HG03175 (cell line): ENCODE measurements around the gene TUT7.
"Not testable (repeated sequence)": the region's sequence is repeated elsewhere in the genome, so short reads cannot be mapped to it uniquely, and the experiment has no call there.

Experiments
- ATAC-seq: cut with Tn5 transposase; IDR thresholded peaks from one replicate; pipeline ENCODE4 v1.9.1; 2021; ENCODE audit warnings: mild to moderate bottlenecking, moderate library complexity; ENCODE audit not compliant: unreplicated experiment

Gene TUT7

GRCh38 chr9:86303316-86303975, 50.8 kb downstream of the TUT7 start:
- no peak for ATAC-seq

DNA sequence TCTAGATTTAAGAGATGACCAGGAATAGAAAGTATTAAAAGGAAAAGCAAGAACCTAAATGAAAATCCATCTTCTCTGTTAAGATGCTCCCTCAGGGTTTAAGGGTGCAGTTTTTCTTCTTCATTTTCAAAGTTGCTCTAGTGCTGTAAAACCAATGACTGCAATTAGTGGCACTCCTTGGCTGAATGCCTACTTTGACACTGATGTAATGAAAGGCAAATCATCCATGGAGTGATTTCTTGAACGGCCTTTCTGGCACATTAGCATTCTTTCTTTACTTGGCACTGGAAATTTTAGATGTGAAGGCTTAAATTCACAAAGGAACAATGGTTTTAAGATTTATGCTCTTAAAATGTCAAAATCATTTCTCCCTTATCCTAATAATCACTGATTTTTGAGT, 52.5 kb downstream of the TUT7 start:
- ATAC-seq: no peak

DNA sequence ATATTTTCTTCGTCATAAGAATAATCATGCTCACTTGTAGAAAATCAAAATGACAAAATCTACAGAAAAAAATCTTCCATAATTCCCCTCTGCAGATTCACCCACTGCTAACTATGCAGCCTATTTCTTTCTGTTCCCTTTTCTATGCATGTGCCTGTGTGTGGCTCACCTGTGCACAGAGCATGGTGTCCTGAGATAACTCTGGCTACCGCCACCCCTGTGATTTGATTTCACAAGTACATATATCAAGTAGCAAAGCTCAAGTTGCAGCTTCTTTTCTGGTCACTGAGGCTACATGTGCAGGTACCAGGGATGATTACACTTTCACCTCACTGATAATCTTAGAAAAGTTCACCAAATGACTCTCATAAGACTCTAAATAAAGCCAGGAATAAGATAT, 53.5 kb downstream of the TUT7 start:
- no peak for ATAC-seq

GRCh38 chr9:86298873-86299272, 55.3 kb downstream of the TUT7 start:
- no peak for ATAC-seq

GRCh38 chr9:86290341-86290740, 63.9 kb downstream of the TUT7 start:
- not testable (repeated sequence) for ATAC-seq

GRCh38 chr9:86288499-86289198, 65.6 kb downstream of the TUT7 start:
- no peak for ATAC-seq

DNA sequence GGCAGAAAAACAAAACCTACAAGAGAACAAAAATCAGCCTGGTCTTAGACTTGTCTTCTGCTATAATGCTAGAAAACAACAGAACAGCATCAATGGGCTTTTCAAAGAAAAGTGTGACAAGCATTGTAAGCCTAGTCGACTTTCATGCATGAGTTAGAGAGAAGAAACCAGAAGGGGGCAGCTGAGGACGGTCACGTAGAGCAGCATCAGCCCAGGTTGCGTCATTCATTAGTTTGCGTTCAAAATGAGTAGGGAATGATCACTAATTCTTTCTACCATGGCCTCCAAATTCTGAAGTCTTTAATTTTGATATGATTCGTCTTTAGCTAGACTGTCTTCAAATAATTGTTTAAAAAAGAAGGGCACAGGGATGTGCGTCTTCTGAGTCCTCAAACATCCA, 67.2 kb downstream of the TUT7 start:
- no peak for ATAC-seq

- ATAC-seq: no peak
These were observed 67.9 kb downstream of the TUT7 start for GRCh38 chr9:86286278-86286677.

DNA sequence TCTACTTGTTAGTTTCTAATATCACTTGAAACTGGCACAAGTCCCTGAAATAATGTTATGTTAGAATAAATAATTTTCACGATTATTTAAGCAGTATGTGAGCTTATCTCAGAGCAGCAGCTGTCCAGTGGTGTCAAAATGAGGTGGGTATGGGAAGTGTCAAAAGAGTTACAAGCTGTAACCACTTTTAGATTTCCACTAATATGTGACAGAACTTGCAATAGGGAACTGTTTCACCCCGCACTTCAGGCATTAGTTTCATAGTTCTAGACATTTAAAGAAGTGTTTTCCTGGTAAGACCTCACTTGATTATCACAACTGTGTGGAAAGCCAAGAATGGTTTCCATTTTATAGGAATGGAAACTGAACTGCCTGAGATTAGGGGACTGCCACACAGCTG, 68.9 kb downstream of the TUT7 start:
- no peak for ATAC-seq

- ATAC-seq: no peak
These were observed 71.2 kb downstream of the TUT7 start for GRCh38 chr9:86282979-86283535.

GRCh38 chr9:86282077-86282978, 71.9 kb downstream of the TUT7 start, which contains the start of gene ISCA1:
Gene ISCA1 (minus strand): TSS chr9:86282538. CDS start chr9:86282458, 80 bp downstream.
- peak; percentile 83 for ATAC-seq

DNA sequence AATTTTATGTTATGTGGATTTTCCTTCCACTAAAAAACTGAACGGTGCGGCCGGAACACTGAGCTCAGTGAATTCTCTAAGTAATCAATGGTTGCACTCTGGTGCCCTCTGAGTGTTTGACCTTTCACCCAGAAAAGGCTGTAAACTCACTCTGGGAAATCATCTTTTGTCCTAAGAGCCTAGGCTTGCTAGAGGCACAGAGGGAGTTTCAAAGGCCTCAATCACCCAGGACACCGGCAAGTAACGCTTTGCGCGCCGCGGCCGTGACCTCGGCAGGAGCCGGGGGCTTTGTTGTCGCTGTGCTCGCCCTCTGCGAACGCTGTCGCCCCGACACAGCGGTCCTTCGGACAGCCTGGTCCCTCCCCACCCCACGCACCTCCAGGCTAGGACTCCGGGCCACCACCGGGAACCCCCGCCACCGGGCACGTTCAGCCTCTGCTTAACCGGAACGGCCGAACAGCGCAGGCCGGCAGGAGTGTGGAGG, 72.6 kb downstream of the TUT7 start:
- peak; percentile 37 for ATAC-seq

DNA sequence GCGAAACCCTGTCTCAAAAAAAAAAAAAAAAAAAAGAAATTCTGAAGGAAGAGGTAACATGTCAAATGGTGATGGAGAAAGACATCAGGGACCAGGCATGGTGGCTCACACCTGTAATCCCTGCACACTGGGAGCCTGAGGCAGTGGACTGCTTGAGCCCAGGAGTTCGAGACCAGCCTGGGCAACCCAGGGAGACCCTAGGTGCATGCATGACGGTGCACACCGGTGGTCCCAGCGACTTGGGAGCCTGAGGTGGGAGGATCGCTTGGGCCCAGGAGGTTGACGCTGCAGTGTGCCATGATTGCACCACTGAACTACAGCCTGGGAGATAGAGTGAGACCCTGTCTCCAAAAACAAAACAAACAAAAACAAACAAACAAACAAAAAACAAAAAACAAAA, 73.6 kb downstream of the TUT7 start:
- no peak for ATAC-seq

DNA sequence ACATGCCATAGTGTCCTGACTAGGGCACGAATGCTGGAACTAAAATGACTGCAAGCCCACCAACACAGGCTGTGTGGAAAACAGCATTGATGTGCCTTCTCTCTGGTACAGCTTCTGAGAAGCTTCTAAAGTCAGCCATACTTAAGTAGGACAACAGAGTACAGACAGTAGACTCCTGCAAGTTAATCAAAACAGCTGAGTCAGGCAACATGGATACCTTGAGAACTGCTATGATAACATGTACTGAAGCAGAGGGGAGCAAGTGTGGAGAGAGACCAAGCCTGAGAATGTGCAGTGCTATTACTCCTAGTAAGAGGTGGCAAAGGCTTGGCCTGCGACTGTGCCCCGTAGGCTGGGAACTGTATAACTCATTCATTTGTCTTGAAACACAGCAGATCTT, 74.4 kb downstream of the TUT7 start:
- no peak for ATAC-seq

DNA sequence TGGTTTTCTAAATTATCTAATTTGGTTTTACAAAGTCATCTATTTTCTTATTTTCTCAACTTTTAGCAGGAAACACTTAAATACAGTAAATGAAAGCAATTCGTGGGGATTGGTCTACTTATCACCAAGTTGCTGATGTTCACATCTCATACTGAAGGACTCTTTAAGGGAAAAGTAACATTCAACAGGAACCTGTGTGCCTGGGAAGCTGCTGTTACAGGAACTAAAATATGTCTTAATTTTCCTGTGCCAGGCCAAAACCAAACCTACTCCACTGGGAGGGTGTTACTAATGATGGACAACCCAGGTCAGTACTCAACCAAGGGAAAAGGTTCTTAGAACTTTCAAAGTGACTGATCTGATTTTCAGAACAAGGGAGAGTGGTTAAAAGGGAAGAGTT, 77.1 kb downstream of the TUT7 start:
- ATAC-seq: no peak

GRCh38 chr9:86275962-86276361, 78.2 kb downstream of the TUT7 start:
- ATAC-seq: no peak

GRCh38 chr9:86274821-86275643, 79.2 kb downstream of the TUT7 start:
- ATAC-seq: no peak

GRCh38 chr9:86272221-86272620, 82.0 kb downstream of the TUT7 start:
- no peak for ATAC-seq

- ATAC-seq: no peak
These were observed 90.3 kb downstream of the TUT7 start for GRCh38 chr9:86263876-86264275.

DNA sequence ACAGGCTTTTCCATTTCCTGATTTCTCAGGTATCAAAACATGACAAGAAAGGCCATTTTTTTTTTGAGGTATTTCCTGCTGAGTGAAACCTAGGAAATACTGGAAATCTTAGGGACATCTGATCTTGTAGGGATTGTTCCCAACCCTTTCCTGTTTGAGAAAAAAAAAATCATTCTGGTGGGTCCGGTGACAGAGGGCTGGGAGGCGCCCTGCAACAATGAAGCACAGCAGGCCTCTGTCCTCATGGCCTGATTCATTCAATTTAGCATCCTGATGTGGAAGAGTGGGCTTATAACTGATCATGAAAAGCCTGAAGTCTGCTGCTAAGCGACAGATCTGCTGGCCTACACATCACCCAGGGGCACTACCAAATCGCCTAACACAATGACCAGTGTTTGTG, 91.7 kb downstream of the TUT7 start:
- ATAC-seq: no peak
